ENCODE measurements around the gene FBXL14. TPM values are rescaled to one million over a fixed set of nuclear protein-coding genes. Genes with fewer than 3 reads are reported as not detected.

FBXL14 gene
- total RNA-seq, 3 donors from 2014 or later (not counting 1 experiment from before 2014, with no cell fraction given), result 18.7 to 24.9 (median 22.8) TPM

GRCh38 chr12:1614360-1614759, 20.0 kb upstream of the FBXL14 start:
- Histone ChIP-seq H3K4me3 (ENCODE audit: low read length) (no peak overlapping the region), H3K9me3 (ENCODE audit: control insufficient read depth, insufficient read depth, low read length) (no peaks in the 10 kb centered on the region), H3K4me1 (ENCODE audit: control insufficient read depth, insufficient read depth, low read length) (peaks cover 7% of the 10 kb centered on the region), H3K36me3 (ENCODE audit: control insufficient read depth, insufficient read depth, low read length) (no peaks in the 10 kb centered on the region), H3K27ac (ENCODE audit: low read length) (no peak overlapping the region), H3K27me3 (ENCODE audit: control insufficient read depth, insufficient read depth, low read length) (no peaks in the 10 kb centered on the region)
- intact Hi-C loops (cut with micrococcal nuclease), result no loop called here
- no peak for DNase-seq
- H3K27me3 Mint-ChIP-seq (ENCODE audit: low read depth in 2 of 2), result peaks cover 15 to 27% of the 10 kb centered on the region in 2 donors
- H3K36me3 Mint-ChIP-seq, result no peaks in the 10 kb centered on the region
- H3K27ac Mint-ChIP-seq, result no peak overlapping the region
- no peak for ATAC-seq
- no peak for TF ChIP-seq CTCF (IDR thresholded peaks at IDR 0.05)
- no peak overlapping the region for H3K4me3 Mint-ChIP-seq
- no peaks in the 10 kb centered on the region for H3K9me3 Mint-ChIP-seq
- H3K4me1 Mint-ChIP-seq, result peaks cover 0 to 4% of the 10 kb centered on the region in 2 donors
- 94% methylated on average over 6 of the region's 6 CpGs for WGBS (ENCODE audit: insufficient coverage)

- Mint-ChIP-seq H3K36me3 (no peaks in the 10 kb centered on the region), H3K4me3 (no peak overlapping the region), H3K9me3 (no peaks in the 10 kb centered on the region), H3K27ac (no peak overlapping the region), H3K27me3 (ENCODE audit: low read depth in 2 of 2) (peaks cover 12 to 22% of the 10 kb centered on the region in 2 donors), H3K4me1 (no peaks in the 10 kb centered on the region)
- ATAC-seq, result peak in 1 of 3 donors; percentile 33
- no peak for TF ChIP-seq CTCF (IDR thresholded peaks at IDR 0.05)
- no peak for DNase-seq
- Histone ChIP-seq H3K4me1 (ENCODE audit: control insufficient read depth, insufficient read depth, low read length) (peaks cover 7% of the 10 kb centered on the region), H3K4me3 (ENCODE audit: low read length) (no peak overlapping the region), H3K36me3 (ENCODE audit: control insufficient read depth, insufficient read depth, low read length) (no peaks in the 10 kb centered on the region), H3K27me3 (ENCODE audit: control insufficient read depth, insufficient read depth, low read length) (no peaks in the 10 kb centered on the region), H3K9me3 (ENCODE audit: control insufficient read depth, insufficient read depth, low read length) (no peaks in the 10 kb centered on the region), H3K27ac (ENCODE audit: low read length) (no peak overlapping the region)
- WGBS (ENCODE audit: insufficient coverage), result 82% methylated on average over 3 of the region's 4 CpGs
- intact Hi-C loops (cut with micrococcal nuclease), result no loop called here
These were observed 19.5 kb upstream of the FBXL14 start for GRCh38 chr12:1613860-1614259.

- TF ChIP-seq CTCF (IDR thresholded peaks at IDR 0.05), result no peak
- H3K27me3 ChIP-seq (ENCODE audit: control insufficient read depth, insufficient read depth, low read length), result no peaks in the 10 kb centered on the region
- intact Hi-C loops (cut with micrococcal nuclease), result no loop called here
- H3K9me3 ChIP-seq (ENCODE audit: control insufficient read depth, insufficient read depth, low read length), result no peaks in the 10 kb centered on the region
- H3K4me1 ChIP-seq (ENCODE audit: control insufficient read depth, insufficient read depth, low read length), result peaks cover 7% of the 10 kb centered on the region
- no peaks in the 10 kb centered on the region for H3K9me3 Mint-ChIP-seq
- no peaks in the 10 kb centered on the region for H3K4me1 Mint-ChIP-seq
- H3K36me3 Mint-ChIP-seq, result no peaks in the 10 kb centered on the region
- ATAC-seq, result no peak
- H3K27ac ChIP-seq (ENCODE audit: low read length), result no peak overlapping the region
- H3K4me3 Mint-ChIP-seq, result no peak overlapping the region
- peaks cover 7 to 12% of the 10 kb centered on the region in 2 donors for H3K27me3 Mint-ChIP-seq (ENCODE audit: low read depth in 2 of 2)
- H3K36me3 ChIP-seq (ENCODE audit: control insufficient read depth, insufficient read depth, low read length), result no peaks in the 10 kb centered on the region
- WGBS (ENCODE audit: insufficient coverage), result 82% methylated on average over 12 of the region's 13 CpGs
- H3K4me3 ChIP-seq (ENCODE audit: low read length), result no peak overlapping the region
- DNase-seq, result no peak
- no peak overlapping the region for H3K27ac Mint-ChIP-seq
These were observed 17.6 kb upstream of the FBXL14 start for GRCh38 chr12:1611803-1612572.
